ENCODE results near the gene TRIM74. TPM values are rescaled to one million over a fixed set of nuclear protein-coding genes. Genes with fewer than 3 reads are reported as not detected.
"Not testable (repeated sequence)": the region's sequence is repeated elsewhere in the genome, so short reads cannot be mapped to it uniquely, and the experiment has no call there.

Gene TRIM74
- total RNA-seq (ENCODE audit: low replicate concordance): 1.8 TPM in 1 of 2 replicates, not detected in the other
- long read RNA-seq: 0 reads

GRCh38 chr7:72968980-72969516 is at the start of gene TRIM74:
Gene TRIM74 (minus strand): TSS chr7:72969466. CDS start chr7:72966157, 3,309 bp downstream.
- not testable (repeated sequence) for H3K27me3 Mint-ChIP-seq; H3K9me3 Mint-ChIP-seq; H3K36me3 Mint-ChIP-seq; DNase-seq (ENCODE audit: extremely low spot score, unreplicated experiment); H3K4me1 Mint-ChIP-seq (ENCODE audit: unreplicated experiment); H3K4me3 Mint-ChIP-seq; H3K27ac Mint-ChIP-seq

DNA sequence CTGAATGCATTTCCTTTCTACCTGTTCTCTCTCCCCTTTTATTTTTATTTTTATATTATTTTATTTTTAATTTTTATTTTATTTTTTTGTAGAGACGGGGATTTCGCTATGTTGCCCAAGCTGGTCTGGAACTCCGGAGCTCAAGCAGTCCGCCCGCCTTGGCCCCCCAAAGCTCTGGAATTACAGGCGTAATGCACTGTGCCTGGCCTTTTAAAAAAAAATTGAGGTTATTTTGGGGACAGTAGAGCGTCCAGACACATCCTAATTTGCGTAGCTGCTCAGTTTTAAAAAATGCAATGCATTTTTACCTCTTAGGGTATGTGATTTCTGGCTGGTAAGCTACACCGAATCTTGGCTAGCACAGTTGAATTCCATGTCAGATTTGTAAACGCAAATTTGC is 37.2 kb upstream of the TRIM74 start:
- not testable (repeated sequence) for DNase-seq (ENCODE audit: extremely low spot score, unreplicated experiment)

GRCh38 chr7:73005693-73006447 is 36.6 kb upstream of the TRIM74 start:
- peak overlapping the region; percentile 99 for H3K4me3 Mint-ChIP-seq
- peak overlapping the region; percentile 100 for H3K27ac Mint-ChIP-seq
- DNase-seq (ENCODE audit: extremely low spot score, unreplicated experiment): peak; percentile 91
- H3K36me3 Mint-ChIP-seq; H3K27me3 Mint-ChIP-seq; H3K9me3 Mint-ChIP-seq; H3K4me1 Mint-ChIP-seq (ENCODE audit: unreplicated experiment): not testable (repeated sequence)

More for the DNA sequence above, 37.2 kb upstream of the TRIM74 start:
- not testable (repeated sequence) for H3K4me1 Mint-ChIP-seq (ENCODE audit: unreplicated experiment); H3K27ac Mint-ChIP-seq; H3K9me3 Mint-ChIP-seq; H3K27me3 Mint-ChIP-seq; H3K36me3 Mint-ChIP-seq
- H3K4me3 Mint-ChIP-seq: peak overlapping the region; percentile 51

DNA sequence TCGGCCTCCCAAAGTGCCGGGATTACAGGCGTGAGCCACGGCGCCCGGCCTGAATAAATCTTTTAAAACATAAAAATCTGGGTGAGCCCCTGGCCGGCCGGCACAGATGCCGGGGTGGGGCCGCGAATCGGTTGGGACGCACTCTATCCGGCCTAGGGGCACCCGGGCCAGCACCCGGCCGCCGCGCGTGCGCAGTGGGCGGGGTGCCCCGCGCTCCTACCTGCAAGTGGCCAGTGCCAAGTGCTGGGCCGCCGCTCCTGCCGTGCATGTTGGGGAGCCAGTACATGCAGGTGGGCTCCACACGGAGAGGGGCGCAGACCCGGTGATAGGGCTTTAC is 36.1 kb upstream of the TRIM74 start:
- Mint-ChIP-seq H3K4me3 (peak overlapping the region; percentile 99), H3K27ac (peak overlapping the region; percentile 100)
- DNase-seq (ENCODE audit: extremely low spot score, unreplicated experiment): peak; percentile 84
- not testable (repeated sequence) for H3K4me1 Mint-ChIP-seq (ENCODE audit: unreplicated experiment); H3K9me3 Mint-ChIP-seq; H3K36me3 Mint-ChIP-seq; H3K27me3 Mint-ChIP-seq

DNA sequence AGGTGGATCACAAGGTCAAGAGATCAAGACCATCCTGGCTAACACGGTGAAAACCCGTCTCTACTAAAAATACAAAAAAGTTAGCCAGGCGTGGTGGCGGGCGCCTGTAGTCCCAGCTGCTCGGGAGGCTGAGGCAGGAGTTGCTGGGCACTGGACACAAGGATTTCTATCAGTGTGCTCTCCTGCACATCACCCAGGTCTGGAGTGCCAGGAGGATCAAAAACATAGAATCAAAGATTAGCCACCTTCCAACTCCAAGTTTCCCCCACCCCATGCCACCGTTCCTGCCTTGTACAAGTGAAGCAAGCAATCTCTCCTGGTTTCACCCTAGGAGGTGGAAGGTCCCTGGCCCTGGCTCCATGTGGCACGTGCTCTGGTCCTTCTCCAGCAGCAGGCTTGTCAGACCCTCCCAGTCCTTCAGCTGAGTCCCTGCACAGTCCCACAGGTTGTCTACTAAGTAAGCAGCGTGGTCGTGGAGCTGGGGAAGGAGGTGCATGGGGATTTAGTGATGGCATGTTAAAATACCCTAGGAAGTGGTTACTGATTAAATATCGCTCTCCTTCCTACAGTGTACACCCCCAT is 28.7 kb upstream of the TRIM74 start:
- not testable (repeated sequence) for H3K4me3 Mint-ChIP-seq; H3K4me1 Mint-ChIP-seq (ENCODE audit: unreplicated experiment); DNase-seq (ENCODE audit: extremely low spot score, unreplicated experiment); H3K36me3 Mint-ChIP-seq; H3K27me3 Mint-ChIP-seq; H3K27ac Mint-ChIP-seq; H3K9me3 Mint-ChIP-seq

- DNase-seq (ENCODE audit: extremely low spot score, unreplicated experiment); H3K4me1 Mint-ChIP-seq (ENCODE audit: unreplicated experiment); H3K27me3 Mint-ChIP-seq; H3K36me3 Mint-ChIP-seq; H3K9me3 Mint-ChIP-seq; H3K27ac Mint-ChIP-seq; H3K4me3 Mint-ChIP-seq: not testable (repeated sequence)
Measured at GRCh38 chr7:72997447-72997846, 28.2 kb upstream of the TRIM74 start.

DNA sequence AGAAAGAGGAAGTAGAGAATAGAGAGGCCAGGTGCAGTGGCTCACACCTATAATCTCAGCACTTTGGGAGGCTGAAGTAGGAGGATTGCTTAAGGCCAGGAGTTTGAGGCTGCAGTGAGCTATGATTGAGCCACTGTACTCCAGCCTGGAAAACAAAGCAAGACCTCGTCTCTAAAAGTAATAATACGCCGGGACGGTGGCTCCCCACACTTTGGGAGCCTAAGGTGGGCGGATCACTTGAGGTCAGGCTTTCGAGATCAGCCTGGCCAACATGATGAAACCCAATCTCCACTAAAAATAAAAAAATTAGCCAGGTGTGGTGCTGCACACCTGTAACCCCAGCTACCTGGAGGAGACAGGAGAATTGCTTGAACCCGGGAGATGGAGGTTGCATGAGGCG is 26.2 kb upstream of the TRIM74 start:
- not testable (repeated sequence) for H3K9me3 Mint-ChIP-seq, H3K4me3 Mint-ChIP-seq

GRCh38 chr7:72990146-72990913 is 21.1 kb upstream of the TRIM74 start:
- not testable (repeated sequence) for H3K27me3 Mint-ChIP-seq; H3K9me3 Mint-ChIP-seq; H3K36me3 Mint-ChIP-seq; H3K27ac Mint-ChIP-seq; DNase-seq (ENCODE audit: extremely low spot score, unreplicated experiment); H3K4me3 Mint-ChIP-seq; H3K4me1 Mint-ChIP-seq (ENCODE audit: unreplicated experiment)

More for the DNA sequence above, 26.2 kb upstream of the TRIM74 start:
- H3K4me1 Mint-ChIP-seq (ENCODE audit: unreplicated experiment); H3K36me3 Mint-ChIP-seq; DNase-seq (ENCODE audit: extremely low spot score, unreplicated experiment); H3K27me3 Mint-ChIP-seq; H3K27ac Mint-ChIP-seq: not testable (repeated sequence)

GRCh38 chr7:72982084-72982483 is 12.8 kb upstream of the TRIM74 start:
- H3K36me3 Mint-ChIP-seq; H3K9me3 Mint-ChIP-seq; H3K4me3 Mint-ChIP-seq; H3K27ac Mint-ChIP-seq; H3K4me1 Mint-ChIP-seq (ENCODE audit: unreplicated experiment); H3K27me3 Mint-ChIP-seq; DNase-seq (ENCODE audit: extremely low spot score, unreplicated experiment): not testable (repeated sequence)

DNA sequence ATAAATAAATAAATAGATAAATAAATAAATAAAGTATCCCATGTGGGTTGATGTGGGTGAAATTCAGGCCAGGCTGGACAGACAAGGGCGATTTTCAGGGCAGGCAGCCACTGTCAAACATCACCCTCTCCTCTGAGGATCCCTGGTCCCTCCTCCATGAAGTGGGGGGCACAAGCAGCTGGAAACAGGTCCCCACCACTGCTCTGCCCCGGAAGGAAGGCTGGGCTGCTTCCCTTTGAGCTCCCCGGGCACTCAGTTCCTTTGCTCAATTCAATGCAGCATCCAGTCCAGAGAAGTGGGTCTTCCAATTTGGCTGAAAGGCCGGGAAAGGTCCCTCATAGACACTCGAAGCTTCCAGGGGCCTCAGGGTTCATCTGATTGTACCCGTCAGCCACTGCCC is 11.1 kb upstream of the TRIM74 start:
- H3K4me1 Mint-ChIP-seq (ENCODE audit: unreplicated experiment): not testable (repeated sequence)

DNA sequence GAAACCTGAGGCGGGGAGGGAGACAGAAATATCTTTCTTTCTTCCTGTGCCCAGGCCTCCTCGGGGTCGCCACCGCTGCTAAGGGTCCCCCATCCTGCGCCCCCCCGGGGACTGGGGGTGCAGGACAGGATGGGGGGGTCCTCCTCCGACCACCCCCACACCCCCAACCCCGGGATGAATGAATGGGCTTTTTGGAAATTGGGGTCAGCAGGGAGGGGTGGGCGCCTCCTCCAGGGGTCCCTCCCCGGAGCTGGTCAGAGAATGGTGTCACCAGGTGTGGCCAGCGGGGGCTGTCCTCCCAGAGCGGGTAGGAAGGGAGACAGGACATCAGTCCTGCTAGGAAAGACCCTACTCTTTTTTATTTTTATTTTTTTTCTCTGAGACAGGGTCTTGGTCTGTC is 7.2 kb upstream of the TRIM74 start:
- not testable (repeated sequence) for DNase-seq (ENCODE audit: extremely low spot score, unreplicated experiment); H3K27me3 Mint-ChIP-seq; H3K9me3 Mint-ChIP-seq; H3K36me3 Mint-ChIP-seq; H3K27ac Mint-ChIP-seq; H3K4me1 Mint-ChIP-seq (ENCODE audit: unreplicated experiment); H3K4me3 Mint-ChIP-seq

More for the DNA sequence above, 11.1 kb upstream of the TRIM74 start:
- H3K4me3 Mint-ChIP-seq; H3K27me3 Mint-ChIP-seq; DNase-seq (ENCODE audit: extremely low spot score, unreplicated experiment); H3K27ac Mint-ChIP-seq; H3K9me3 Mint-ChIP-seq; H3K36me3 Mint-ChIP-seq: not testable (repeated sequence)

DNA sequence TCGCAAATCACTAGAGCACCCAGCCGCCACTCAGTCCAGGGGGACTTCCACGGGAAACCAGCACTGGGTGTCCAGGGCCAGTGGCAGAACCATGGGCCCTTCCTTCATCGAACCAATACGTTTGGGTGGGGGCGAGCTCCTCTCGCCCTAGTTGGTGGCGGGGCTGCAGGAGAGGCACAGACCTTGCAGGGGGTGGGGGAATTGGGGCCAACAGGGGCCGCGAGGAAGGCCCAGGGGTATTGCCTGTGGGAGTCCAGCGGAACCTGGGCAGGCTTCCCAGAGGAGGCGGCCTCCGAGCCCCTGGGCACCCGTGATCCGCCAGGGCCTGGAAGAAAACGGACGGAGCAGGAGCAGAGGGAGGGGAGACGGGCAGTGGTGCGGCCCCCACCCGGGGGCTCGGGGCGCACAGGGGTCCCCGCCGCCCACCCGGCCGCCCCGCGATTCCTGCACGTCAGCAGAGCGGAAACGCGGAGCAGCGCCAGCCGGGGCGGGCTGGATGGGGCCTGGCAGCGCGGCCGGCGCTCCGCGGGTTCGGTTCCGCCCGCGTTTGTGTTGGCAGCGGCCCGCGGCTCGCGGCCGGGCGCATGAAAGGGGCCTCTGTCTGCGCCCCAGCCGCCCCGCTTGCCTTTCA is 6.5 kb upstream of the TRIM74 start:
- peak; percentile 67 for DNase-seq (ENCODE audit: extremely low spot score, unreplicated experiment)
- H3K27me3 Mint-ChIP-seq; H3K9me3 Mint-ChIP-seq; H3K36me3 Mint-ChIP-seq; H3K4me1 Mint-ChIP-seq (ENCODE audit: unreplicated experiment); H3K27ac Mint-ChIP-seq; H3K4me3 Mint-ChIP-seq: not testable (repeated sequence)

- H3K27ac Mint-ChIP-seq; H3K27me3 Mint-ChIP-seq; H3K36me3 Mint-ChIP-seq; H3K4me3 Mint-ChIP-seq; DNase-seq (ENCODE audit: extremely low spot score, unreplicated experiment); H3K9me3 Mint-ChIP-seq; H3K4me1 Mint-ChIP-seq (ENCODE audit: unreplicated experiment): not testable (repeated sequence)
Measured at GRCh38 chr7:72974781-72975180, 5.5 kb upstream of the TRIM74 start.

Measured in type B pancreatic cell (in vitro differentiated cells).